MCF 10A (cell line): ENCODE results near the gene TWF2. TPM values are rescaled to one million over a fixed set of nuclear protein-coding genes. Genes with fewer than 3 reads are reported as not detected.
"Not testable (repeated sequence)": the region's sequence is repeated elsewhere in the genome, so short reads cannot be mapped to it uniquely, and the experiment has no call there.

Experiments used
- BruUV-seq: library from RNA; stranded (reverse); fragments of 400-500 nt; replicated peaks from 2 replicates; lab custom pipeline; 2021; lab: Mats Ljungman, UMichigan
- CTCF ChIA-PET: fragments of 300-600 bp; sonication (Branson Sonifier 250); formaldehyde crosslinking; extraction: SDS; loops from one replicate; lab custom pipeline; 2021; ENCODE audit warnings: antibody characterized with exemption, inconsistent platforms; lab: Yijun Ruan, JAX
- POLR2A ChIA-PET: fragments of 300-600, 350-650 bp; sonication (Branson Sonifier 250); formaldehyde crosslinking; extraction: SDS; loops from one replicate; lab custom pipeline; 2020; ENCODE audit warnings: antibody characterized with exemption, inconsistent platforms; lab: Yijun Ruan, JAX
- DNase-seq: peaks from one replicate; pipeline ENCODE4 v3.0.0-alpha.2; 2018; ENCODE audit not compliant: unreplicated experiment
- H3K27ac Mint-ChIP-seq: one replicate; pipeline ENCODE4 v1.8.0; 2022; ENCODE audit warnings: mild to moderate bottlenecking, low read depth, mixed read lengths; ENCODE audit not compliant: unreplicated experiment
- H3K27me3 Mint-ChIP-seq: one replicate; pipeline ENCODE4 v1.8.0; 2022; ENCODE audit warnings: mixed read lengths; ENCODE audit not compliant: insufficient read depth, unreplicated experiment
- H3K36me3 Mint-ChIP-seq: one replicate; pipeline ENCODE4 v1.8.0; 2022; ENCODE audit warnings: mild to moderate bottlenecking, moderate library complexity, mixed read lengths; ENCODE audit not compliant: insufficient read depth, unreplicated experiment
- H3K4me1 Mint-ChIP-seq: one replicate; pipeline ENCODE4 v1.8.0; 2022; ENCODE audit warnings: mixed read lengths; ENCODE audit not compliant: insufficient read depth, unreplicated experiment
- H3K4me3 Mint-ChIP-seq: one replicate; pipeline ENCODE4 v1.8.0; 2022; ENCODE audit warnings: mild to moderate bottlenecking, moderate library complexity, mixed read lengths; ENCODE audit not compliant: unreplicated experiment
- H3K9me3 Mint-ChIP-seq: one replicate; pipeline ENCODE4 v1.8.0; 2022; ENCODE audit warnings: mixed read lengths; ENCODE audit not compliant: unreplicated experiment
- intact Hi-C: fragments of 100-400 bp; cut with micrococcal nuclease; formaldehyde crosslinking; loops from 2 replicates; pipeline ENCODE4 v1.14.1; 2022
- total RNA-seq: library from RNA; stranded (reverse); gene quantifications from 2 replicates; pipeline ENCODE4 v1.2.3, GENCODE V29; 2022
- TF ChIP-seq, protein P1 (sequence below): fragments of 200-600 bp; IDR thresholded peaks from one replicate; pipeline ENCODE4 v1.8.0; 2022; ENCODE audit warnings: antibody characterized with exemption, mild to moderate bottlenecking; ENCODE audit not compliant: unreplicated experiment

TWF2 gene
- total RNA-seq, 1 experiment from 2014 or later, result 47.0 TPM

DNA sequence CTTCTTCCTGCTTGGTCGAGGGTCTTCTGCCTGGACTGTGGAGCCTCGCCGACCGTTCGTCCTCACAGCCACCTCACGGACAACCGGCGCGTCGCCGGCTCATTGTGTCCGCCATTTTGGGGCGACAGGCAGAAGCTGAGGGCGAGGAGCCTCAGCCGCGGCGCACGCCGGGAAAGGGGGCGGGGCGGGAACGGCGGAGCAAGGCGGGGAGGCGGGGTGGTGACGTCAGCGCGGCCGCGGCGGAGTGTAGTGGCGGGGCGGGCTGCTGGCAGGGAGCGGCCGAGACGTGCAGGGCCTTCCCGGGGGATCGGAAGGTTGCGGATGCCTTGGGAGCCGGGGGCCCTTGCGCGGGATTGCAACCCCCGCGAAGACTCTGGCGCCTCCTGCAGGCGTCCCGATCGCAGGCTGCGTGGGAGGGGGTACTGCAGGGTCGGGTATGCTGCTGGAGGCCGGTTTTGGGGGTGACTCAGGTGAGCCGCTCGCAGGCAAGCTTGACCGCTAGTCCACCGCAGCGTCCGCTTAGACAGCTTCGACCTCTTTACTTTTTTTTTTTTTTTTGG is 39.6 kb upstream of the TWF2 start, which contains the start of gene WDR82:
Gene WDR82, minus strand, starts transcription at position 140 of the 560 bp plus-strand sequence. CDS start 288 bp downstream, outside the sequence.
- Mint-ChIP-seq H3K27ac (peak within 1 kb of the TSS; percentile 99), H3K9me3 (no peaks in the 10 kb centered on the region), H3K27me3 (no peaks in the 10 kb centered on the region), H3K4me1 (peaks cover 26% of the 10 kb centered on the region), H3K4me3 (peak within 1 kb of the TSS; percentile 84), H3K36me3 (peaks cover 27% of the 10 kb centered on the region)
- peak; percentile 90 for DNase-seq
- intact Hi-C loops, result loop anchor here (1.0 to 5.0 kb wide), 3 partner anchors 10 to 59 kb away; no protein-coding TSS in a partner anchor
- BruUV-seq, result no TSS peak
- TF ChIP-seq, protein P1, sequence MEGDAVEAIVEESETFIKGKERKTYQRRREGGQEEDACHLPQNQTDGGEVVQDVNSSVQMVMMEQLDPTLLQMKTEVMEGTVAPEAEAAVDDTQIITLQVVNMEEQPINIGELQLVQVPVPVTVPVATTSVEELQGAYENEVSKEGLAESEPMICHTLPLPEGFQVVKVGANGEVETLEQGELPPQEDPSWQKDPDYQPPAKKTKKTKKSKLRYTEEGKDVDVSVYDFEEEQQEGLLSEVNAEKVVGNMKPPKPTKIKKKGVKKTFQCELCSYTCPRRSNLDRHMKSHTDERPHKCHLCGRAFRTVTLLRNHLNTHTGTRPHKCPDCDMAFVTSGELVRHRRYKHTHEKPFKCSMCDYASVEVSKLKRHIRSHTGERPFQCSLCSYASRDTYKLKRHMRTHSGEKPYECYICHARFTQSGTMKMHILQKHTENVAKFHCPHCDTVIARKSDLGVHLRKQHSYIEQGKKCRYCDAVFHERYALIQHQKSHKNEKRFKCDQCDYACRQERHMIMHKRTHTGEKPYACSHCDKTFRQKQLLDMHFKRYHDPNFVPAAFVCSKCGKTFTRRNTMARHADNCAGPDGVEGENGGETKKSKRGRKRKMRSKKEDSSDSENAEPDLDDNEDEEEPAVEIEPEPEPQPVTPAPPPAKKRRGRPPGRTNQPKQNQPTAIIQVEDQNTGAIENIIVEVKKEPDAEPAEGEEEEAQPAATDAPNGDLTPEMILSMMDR, result peak; percentile 38
- CTCF ChIA-PET, result interaction anchor here (0.6 to 3.6 kb wide), 10 partner anchors 29 to 115 kb away, joined by 3 to 22 read pairs (median 6); partner anchors contain the start of genes TLR9 and TWF2
- POLR2A ChIA-PET, result interaction anchor here (0.6 to 6.3 kb wide), 27 partner anchors 9 to 337 kb away, joined by 3 to 120 read pairs (median 5); partner anchors contain the start of genes ABHD14A, ABHD14B, DUSP7 and GLYCTK

DNA sequence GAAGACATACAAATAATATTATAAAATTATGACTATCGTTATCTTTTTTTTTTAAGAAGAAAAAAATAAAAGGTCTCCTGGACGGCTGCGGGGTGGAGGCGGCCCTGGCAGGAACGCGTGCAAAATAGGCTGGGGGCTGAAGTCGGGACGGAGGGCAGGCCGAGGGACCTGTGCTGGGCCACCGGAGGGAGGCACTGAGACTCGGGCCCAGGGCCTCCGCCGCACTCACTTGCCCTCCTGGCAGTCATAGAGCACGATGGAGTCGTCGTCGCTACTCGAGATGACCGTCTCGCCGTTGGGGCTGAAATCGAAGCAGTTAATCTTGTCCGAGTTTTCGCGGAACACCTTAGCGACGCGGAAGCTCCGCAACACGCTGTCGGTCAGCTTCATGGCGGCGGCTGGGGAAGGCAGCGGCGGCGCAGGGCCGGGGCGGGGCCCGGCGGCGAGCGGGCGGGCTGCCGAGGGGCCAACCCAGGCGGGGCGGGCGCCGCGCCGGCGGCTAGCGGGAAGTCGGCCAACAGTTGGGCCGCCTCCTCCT is 39.1 kb upstream of the TWF2 start:
- POLR2A ChIA-PET, result interaction anchor here (0.6 to 6.3 kb wide), 28 partner anchors 10 to 336 kb away, joined by 3 to 120 read pairs (median 4); partner anchors contain the start of genes ABHD14A, ABHD14B, DUSP7 and GLYCTK
- peaks cover 33% of the 10 kb centered on the region for H3K36me3 Mint-ChIP-seq
- H3K27me3 Mint-ChIP-seq, result no peaks in the 10 kb centered on the region
- TF ChIP-seq, protein P1, result peak; percentile 37
- peak overlapping the region; percentile 84 for H3K4me3 Mint-ChIP-seq
- CTCF ChIA-PET, result interaction anchor here (0.6 to 3.0 kb wide), 9 partner anchors 11 to 62 kb away, joined by 3 to 22 read pairs (median 3); partner anchors contain the start of gene TLR9
- H3K9me3 Mint-ChIP-seq, result no peaks in the 10 kb centered on the region
- peaks cover 26% of the 10 kb centered on the region for H3K4me1 Mint-ChIP-seq
- no TSS peak for BruUV-seq
- peak; percentile 66 for DNase-seq
- intact Hi-C loops, result loop anchor here (1.0 to 5.0 kb wide), 2 partner anchors 41 to 59 kb away; no protein-coding TSS in a partner anchor
- H3K27ac Mint-ChIP-seq, result peak overlapping the region; percentile 99

DNA sequence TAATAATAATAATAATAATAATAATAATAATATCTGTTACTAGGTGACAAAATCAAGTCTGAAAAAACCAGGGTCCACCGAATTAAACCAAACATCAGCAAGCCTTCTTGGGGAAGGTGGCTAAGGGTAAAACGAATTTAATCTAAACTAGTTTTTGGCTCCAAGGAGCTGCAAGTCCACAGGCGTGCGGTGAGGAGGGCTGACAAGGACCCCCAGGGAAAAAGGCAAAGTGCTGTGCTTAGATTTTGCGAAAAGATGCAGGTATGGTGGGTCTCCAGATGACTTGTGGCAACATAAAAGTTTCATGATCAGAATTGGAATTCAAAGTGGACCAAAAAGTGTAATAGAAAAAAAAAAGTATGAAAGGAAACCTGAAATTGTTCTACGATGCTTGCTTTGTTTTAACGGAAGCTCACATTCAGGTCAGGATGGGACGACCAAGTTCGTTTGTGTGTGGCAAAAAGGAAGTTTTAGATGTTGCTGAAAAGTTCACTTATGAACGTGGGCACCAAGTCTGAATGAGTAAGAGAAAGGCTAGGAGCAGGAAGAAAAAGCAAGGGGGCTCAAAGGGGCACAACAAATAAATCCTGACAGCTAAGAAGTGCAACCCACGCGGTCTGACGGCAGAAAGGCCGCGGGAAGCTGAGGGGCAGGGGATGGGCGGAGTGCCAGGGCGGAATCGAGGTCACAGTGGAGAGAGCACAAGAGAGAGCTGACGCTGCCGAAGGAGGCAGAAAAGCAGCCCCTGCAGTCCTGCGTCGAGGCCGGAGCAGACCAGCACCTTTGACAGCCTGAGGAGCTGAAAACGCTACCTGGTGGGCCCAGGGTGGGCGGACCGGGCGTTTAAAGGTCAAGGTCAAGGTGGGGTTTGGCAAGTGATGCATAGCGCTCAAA is 38.4 kb upstream of the TWF2 start:
- DNase-seq, result peak; percentile 60
- intact Hi-C loops, result loop anchor here (5.0 kb wide), 1 partner anchor 60 kb away; no protein-coding TSS in a partner anchor

DNA sequence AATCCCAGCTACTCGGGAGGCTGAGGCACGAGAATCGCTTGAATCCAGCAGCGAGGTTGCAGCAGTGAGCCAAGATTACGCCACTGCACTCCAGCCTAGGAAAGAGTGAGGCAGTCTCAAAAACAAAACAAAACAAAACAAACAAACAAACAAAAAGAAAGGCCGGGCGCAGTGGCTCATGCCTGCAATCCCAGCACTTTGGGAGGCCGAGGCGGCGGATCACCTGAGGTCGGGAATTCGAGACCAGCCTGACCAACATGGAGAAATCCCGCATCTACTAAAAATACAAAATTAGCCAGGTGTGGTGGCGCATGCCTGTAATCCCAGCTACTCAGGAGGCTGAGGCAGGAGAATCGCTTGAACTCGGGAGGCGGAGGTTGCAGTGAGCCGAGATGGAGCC is 35.8 kb upstream of the TWF2 start:
- intact Hi-C loops, result loop anchor here (5.0 kb wide), 1 partner anchor 63 kb away; no protein-coding TSS in a partner anchor
- H3K9me3 Mint-ChIP-seq, H3K27me3 Mint-ChIP-seq, H3K27ac Mint-ChIP-seq, BruUV-seq, POLR2A ChIA-PET, DNase-seq: not testable (repeated sequence)
- peak overlapping the region; percentile 84 for H3K4me3 Mint-ChIP-seq
- CTCF ChIA-PET, result interaction anchor here (1.2 kb wide), 1 partner anchor 12 kb away, joined by 3 read pairs; no protein-coding TSS in a partner anchor
- H3K4me1 Mint-ChIP-seq, result peaks cover 26% of the 10 kb centered on the region
- peaks cover 58% of the 10 kb centered on the region for H3K36me3 Mint-ChIP-seq

More for the DNA sequence above, 38.4 kb upstream of the TWF2 start:
- H3K27me3 Mint-ChIP-seq, result no peaks in the 10 kb centered on the region
- ChIA-PET CTCF (interaction anchor here (0.6 to 3.0 kb wide), 15 partner anchors 9 to 1677 kb away, joined by 3 to 22 read pairs (median 3); partner anchors contain the start of gene TWF2), POLR2A (interaction anchor here (0.6 to 6.3 kb wide), 24 partner anchors 10 to 336 kb away, joined by 3 to 120 read pairs (median 4); partner anchors contain the start of genes ABHD14A, ABHD14B, DUSP7 and GLYCTK)
- BruUV-seq, result TSS peak; percentile 33
- H3K36me3 Mint-ChIP-seq, result peaks cover 39% of the 10 kb centered on the region
- TF ChIP-seq, protein P1, result no peak
- no peaks in the 10 kb centered on the region for H3K9me3 Mint-ChIP-seq
- H3K4me1 Mint-ChIP-seq, result peaks cover 26% of the 10 kb centered on the region
- H3K27ac Mint-ChIP-seq, result peak overlapping the region; percentile 99
- peak overlapping the region; percentile 84 for H3K4me3 Mint-ChIP-seq
